ENCODE data around the gene CIAO2A.
A peak's percentile ranks its signal among the peaks of the same experiment; 100 is the strongest.
"Not testable (repeated sequence)": the region's sequence is repeated elsewhere in the genome, so short reads cannot be mapped to it uniquely, and the experiment has no call there.

The CIAO2A gene

DNA sequence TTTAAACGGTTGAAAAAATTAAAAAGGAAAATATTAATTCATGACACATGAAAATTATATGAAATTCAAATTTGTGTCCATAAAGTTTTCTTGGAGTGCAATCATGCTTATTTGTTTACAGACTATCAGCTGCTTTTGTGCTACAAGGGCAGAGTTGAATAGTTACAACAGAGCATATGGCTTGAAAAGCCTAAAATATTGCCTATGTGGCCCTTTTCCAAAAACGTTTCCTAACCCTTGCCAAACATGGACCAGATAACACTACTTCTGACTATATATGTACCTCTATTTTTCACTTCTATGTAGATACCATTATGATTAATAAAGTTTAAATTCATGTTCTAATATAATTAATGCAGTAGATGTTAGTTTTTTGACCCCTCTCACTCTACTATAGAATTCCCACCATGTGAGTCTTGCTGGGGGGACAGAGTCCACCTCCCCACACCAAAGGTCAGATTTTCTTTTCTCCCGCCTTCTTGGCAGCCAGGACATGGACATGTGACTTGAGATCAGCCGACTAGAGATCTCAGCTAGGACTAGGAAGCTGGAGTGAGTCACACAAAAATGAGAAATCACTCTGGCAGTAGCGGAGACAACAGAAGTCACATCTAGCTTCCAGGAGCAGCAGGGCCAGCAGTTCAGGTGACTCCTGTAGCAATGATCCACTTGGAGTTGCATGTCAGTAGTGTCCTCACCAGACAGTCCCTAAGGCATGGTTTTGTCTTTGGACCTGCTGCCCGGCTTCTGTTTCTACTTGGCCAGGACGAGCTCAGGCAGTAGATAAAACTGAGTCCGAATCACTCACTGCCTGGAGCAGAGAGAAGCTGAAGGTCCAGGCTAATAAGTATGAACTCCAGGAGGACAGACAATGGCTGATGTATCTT lies 22.4 kb downstream of the CIAO2A start:
- DNase-seq: no peak

DNA sequence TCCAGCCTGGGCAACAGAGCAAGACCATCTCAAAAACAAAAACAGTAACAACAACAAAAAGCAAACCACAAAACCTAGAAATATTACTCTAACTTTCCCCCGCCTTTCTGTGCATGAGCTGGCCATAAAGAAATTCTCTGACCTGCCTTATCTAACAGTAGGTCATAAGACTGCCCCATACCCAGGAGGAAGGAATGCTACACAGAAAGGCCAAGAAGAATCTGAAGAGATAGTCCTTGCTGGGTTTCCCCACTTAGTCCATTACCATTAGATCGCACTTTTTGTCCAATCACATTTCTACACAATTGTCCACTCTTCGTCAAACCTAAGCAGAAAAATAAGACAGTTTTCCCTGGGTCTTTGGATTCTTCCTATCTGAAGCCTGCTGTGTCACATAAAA lies 23.5 kb downstream of the CIAO2A start:
- no peak for DNase-seq

DNA sequence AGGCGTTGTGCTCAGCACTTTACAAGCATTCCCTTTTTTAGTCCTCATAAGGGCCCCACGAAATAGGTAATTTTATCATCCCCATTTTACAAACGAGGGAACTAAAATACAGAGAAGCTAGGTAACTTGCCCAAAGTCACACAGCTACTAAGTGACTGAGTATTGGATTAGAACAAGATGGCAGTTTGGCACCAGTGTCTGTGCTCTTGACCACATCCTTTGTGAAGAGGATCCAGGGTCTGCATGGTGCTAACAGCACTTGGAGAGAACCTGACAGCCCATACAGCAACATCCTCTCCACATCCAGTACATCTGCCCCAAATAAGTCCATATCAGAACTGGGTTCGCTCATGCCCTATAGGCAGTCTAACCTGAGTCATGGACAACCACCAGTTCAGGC lies 25.5 kb downstream of the CIAO2A start:
- no peak for DNase-seq

DNA sequence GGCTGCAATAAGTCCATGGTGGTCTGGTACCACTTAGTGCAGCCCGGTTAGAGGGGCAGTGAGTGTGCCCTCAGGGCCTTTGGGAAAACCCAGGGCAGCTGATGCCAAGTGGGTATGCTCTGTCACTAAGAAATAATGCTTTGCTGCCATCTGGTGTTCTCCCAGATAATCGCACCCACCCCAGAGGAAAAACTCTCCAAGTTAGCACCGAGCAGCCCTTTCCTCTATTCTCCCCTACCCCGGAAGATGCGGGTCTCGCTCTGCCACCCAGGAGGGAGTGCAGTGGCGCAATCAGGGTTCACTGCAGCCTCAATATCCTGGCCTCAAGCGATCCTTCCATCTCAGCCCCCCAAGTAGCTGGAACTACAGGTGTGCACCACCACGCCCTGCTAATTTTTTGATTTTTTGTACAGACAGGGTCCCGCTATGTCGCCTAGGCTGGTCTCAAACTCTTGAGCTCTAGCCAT lies 26.0 kb downstream of the CIAO2A start:
- peak; percentile 84 for DNase-seq

DNA sequence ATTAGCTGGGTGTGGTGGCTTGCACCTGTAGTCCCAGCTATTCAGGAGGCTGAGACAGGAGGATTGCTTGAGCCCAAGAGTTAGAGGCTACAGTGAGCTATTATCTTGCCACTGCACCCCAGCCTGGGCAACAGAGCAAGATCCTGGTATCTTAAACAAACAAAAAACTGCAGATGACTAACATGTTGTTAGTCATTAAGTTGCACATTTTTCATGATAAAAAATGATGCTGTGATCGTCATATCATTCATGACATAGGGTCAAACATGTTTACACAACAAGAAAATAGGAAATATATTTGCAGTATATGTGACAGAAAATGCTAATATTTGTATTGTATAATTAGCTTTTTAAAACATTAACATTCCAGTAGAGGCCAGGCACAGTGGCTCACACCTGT lies 27.2 kb downstream of the CIAO2A start:
- DNase-seq: no peak

DNA sequence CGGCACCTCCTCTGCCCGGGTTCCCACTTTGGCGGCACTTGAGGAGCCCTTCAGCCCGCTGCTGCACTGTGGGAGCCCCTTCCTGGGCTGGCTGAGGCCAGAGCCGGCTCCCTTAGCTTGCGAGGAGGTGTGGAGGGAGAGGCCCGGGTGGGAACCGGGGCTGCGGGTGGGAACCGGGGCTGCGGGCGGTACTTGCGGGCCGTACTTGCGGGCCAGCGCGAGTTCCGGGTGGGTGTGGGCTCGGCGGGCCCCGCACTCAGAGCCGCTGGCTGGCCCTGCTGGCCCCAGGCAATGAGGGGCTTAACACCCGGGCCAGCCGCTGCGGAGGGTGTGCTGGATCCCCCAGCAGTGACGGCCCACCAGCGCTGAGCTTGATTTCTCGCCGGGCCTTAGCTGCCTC lies 32.9 kb downstream of the CIAO2A start:
- no peak for DNase-seq

DNA sequence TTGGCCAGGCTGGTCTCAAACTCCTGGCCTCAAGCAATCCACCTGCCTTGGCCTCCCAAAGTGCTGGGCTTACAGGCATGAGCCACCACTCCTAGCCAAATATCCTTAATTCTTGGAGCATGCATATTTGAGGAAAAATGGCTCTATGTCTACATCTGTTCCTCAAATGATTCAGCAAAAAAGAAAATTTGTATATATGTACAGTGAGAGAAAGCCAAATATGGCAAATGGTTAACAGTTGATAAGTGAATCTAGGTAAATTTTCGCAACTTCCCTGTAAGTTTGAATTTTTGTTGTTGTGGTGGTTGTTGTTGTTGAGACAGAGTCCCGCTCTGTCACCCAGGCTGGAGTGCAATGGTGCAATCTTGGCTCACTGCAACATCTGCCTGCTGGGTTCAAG lies 34.5 kb downstream of the CIAO2A start:
- not testable (repeated sequence) for DNase-seq

DNA sequence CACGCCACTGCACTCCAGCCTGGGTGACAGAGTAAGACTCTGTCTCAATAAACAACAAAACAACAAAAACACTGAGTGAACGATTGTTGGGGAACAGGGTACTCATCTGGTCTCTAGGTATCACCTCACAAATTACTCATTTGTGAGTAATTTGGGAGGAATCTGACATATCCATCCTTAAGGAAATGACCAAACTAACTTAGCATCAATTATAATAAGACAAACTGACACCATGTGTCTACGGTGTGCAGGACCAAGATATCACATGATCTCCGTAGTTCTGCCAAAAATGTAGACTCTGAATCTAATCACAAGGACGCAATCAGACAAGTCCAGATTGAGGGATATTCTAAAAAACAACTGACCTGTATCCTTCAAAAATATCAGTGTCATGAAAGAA lies 35.4 kb downstream of the CIAO2A start:
- DNase-seq: no peak

DNA sequence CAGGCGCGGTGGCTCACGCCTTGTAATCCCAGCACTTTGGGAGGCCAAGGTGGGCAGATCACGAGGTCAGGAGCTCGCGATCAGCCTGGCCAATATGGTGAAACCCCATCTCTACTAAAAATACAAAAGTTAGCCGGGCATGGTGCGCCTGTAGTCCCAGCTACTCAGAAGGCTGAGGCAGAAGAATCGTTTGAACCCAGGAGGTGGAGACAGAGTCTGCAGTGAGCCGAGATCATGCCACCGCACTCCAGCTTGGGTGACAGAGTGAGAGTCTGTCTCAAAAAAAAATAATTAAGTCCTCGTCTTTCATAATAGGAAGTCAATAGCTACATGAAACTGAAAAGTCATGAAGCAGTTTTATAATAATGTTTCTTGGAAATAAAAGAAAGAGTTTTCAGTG lies 40.0 kb downstream of the CIAO2A start:
- not testable (repeated sequence) for DNase-seq

DNA sequence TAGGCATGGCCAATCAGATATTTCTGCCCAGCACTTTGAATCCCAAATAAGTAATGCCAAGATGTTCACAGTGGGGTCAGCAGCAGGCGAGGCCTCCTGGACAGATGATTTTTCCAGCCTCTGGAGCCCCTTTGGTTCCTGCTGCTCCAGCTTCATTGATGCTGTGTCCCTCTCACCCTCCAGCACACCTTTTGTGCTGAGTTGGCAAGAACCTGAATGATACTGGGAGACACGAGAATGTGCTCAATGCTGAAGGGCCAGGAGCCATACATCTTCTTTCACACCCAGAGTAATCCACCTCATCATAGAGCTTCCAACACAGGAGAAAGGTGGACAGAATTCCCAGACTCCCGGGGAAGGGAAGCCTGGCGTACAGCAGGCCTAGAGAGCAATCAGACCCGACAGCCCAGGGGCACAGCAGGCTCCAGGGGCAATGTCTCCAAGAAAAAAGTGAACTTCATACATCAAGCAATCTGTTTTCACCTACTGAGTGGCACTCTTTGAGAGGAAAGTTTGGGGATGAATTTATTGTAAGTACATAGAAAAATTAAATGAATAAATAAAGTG lies 40.6 kb downstream of the CIAO2A start:
- no peak for DNase-seq

DNA sequence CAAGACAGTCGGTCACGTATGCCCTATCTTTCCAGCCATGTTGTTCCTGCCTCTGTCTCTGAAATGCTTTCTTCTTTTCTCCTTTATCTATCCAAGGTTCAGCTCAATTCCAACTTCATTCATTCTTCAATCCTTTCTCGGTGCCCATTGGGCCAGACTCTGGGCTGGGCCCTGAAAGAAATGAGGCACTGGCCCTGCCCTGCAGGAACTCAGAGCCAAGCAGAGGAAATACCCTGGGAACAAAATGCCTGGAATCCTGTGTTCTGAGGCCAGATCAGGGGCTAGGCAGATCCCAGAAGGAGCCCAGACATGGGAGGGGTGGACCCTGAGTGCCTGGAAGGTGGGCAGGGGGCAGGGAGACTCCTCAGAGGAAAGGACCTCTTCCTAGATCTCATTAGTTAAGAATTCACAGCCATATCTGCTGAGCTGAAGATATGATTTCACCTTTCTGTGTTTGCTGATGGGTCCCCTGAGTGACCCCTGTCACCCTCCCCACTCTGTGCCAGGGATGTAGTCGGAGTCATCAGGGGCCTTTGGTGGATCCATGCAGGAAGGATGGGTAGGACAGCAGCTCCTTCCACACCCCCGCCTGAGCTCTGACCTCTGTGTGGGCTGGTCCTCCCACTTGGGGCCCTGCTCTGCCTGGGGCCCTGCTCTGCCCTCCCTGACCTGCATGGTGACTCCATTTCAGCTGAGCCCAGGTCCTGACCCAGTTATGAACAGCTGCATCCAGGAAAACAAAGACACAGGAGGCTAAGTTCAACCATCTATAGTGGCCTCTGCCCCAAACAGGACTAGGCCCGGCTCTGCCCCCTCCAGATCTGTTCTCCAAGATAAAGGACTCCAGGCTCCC lies 42.0 kb downstream of the CIAO2A start:
- DNase-seq: no peak

DNA sequence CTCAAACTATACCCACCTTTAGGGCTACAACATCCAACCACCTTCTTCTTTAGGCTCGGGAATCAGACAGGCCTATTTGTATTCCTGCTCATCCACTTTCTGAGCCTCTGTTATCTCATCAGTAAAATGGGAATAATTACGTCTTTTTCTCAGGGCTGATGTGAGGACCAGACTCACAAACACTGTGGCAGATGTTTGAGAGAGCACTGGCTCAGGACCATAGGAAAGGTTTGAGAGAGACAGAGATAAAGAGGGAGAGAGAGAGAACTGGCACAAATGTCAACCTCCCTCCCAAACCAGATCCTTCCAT lies 42.6 kb downstream of the CIAO2A start:
- DNase-seq: no peak

DNA sequence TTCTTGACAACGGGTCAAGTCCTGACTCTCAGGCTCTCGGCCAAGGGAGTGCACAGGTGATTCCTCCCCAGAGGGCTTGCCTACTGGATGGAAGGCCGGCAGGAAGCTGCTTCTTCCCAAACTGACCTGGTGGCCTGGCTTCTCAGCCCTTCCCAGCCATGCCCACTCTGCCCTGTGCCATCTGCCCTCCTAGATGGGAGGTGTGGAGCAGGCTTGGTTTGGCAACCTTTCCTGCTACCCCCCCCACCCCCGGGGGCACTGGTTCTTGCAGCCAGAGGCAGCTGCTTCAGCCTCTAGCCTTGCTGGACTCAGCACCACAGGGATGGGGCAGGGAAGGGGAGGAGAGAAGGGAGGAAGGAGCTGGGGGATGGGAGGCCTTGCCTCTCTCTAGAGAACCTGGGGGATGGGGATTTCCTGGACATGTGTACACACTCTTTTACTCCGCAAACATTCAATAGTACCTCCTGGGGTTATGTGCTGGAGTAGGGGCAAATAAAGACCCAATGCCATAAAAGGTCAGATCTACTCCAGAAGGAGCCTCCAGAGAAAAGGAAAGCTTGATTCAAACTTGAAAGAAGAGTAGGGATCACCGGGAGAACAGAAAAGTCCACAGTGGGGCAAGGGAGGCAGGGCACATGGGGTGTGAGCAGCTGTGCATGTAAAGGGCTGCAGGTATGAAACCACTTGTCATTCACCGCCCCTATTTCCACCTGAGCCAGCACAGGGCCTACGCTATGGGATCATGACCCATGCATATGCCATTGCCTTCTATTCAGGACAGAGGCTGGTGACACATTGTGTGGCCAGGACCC lies 43.2 kb downstream of the CIAO2A start:
- no peak for DNase-seq

DNA sequence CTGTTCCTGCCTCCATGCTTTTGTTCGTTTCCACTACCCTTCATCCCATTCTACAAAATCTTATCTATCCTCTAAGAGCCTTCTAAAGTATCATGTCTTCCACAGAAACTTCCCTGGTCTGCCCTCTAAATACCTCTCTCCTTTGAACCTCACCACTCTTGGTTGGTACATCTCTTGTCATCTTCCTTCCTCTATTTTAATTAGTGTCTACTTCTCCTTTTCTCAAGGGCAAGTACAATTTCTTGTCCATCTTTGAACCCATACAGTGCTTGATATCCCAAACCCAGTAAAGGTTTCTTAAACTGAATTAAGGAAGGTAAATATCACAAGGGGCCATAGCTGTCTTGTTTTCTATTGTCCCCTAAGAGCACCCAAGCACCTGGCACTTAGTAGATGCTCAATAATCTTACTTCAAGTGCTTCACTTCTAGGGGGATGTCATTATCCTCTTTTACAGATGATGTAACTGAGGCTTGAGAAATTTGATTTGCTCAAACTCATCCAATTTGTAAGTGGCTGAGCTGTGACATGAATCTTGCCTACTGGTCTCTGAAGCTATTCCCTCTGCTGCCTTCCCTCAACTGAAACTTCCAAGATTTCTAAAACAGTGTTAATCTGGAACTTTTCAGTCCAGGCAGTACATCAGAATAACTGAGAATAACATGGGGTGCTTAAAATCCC lies 44.7 kb downstream of the CIAO2A start:
- DNase-seq: no peak

DNA sequence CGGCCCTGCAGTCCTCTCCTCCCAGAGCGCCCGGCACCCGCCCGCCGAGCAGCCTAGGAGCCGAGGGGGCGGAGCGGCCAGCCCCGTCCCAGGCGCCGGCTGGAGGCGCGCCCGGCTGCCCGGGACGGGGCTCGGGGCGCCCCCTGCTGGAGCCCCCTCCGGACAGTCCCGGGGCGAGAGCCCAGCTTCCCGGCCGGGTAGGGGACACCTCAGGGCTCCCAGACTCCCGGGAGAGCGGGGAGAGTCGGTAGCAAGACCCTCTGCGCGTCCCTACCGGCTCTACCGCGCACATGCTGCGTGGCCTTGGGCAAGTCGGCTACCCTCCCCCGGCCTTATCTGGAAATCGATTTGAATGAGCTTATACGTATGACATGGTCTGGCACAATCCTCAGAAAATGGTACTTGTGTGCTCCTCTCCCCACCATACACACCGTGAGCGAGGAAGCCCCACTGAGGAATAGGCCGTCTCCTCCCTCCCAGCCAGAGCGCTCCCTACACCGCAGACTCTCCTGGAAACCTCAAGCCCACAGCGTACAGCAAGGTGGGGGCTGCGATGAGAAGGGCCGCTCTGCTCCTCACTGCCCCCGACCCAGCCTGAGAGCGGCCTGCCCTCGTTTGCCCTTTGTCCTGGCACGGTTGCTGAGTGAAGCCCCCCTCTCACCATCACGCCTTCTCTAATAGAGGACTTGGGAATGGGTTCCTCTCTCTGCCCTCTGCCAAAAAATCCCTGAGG lies 47.1 kb downstream of the CIAO2A start, which contains the start of gene DAPK2:
Gene DAPK2, minus strand, starts transcription at position 65 of the 733 bp plus-strand sequence. CDS start 6,224 bp downstream, outside the sequence.
- peak; percentile 79 for DNase-seq

DNA sequence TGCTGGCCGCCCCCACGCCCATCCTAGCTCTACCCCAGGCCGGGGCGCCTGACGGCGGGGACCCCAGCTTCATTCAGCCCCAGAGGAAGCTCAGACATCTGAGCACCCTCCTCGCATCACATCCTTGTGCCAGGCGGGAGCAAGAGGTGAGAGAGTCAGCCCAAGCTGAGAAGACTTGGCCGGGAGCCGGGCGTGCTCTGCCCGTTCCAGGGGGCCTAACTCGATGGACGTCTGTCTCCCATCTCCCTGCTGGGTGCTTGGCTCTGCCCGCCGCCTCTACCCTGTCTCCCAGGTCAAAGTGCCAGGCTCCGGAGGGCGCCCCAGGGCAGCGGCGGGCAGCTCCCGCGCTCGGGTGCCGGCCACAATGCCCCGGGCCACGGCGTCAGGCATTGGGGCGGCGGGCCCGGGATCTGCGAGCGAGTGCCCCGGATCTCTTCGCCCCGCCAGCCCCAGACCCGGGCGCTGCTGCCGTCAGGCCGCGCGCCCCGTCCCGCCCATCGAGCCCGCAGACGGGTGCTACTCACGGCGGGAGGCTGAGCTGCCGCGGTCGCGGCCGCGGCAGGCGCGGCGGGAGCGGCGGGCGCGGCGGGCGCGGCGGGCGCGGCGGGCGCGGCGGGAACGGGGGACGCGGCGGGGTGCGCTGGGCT lies 47.7 kb downstream of the CIAO2A start:
- peak; percentile 32 for DNase-seq

DNA sequence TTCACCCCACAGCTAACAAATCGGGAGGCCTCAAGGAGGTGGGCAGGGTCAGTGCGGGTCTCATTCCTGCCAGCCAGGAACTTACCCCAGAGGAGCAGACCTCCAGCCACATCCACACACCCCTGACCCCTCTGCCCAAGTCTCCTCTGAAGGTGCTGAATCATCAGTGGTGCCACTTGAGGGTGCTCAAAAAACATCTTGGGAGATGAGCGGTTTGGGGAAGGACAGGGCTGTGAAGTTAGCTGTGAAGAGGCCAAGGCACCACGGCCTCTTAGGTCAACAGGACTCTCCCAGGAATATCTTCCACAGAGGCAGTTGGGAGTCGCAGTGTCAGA lies 48.6 kb downstream of the CIAO2A start:
- no peak for DNase-seq

DNA sequence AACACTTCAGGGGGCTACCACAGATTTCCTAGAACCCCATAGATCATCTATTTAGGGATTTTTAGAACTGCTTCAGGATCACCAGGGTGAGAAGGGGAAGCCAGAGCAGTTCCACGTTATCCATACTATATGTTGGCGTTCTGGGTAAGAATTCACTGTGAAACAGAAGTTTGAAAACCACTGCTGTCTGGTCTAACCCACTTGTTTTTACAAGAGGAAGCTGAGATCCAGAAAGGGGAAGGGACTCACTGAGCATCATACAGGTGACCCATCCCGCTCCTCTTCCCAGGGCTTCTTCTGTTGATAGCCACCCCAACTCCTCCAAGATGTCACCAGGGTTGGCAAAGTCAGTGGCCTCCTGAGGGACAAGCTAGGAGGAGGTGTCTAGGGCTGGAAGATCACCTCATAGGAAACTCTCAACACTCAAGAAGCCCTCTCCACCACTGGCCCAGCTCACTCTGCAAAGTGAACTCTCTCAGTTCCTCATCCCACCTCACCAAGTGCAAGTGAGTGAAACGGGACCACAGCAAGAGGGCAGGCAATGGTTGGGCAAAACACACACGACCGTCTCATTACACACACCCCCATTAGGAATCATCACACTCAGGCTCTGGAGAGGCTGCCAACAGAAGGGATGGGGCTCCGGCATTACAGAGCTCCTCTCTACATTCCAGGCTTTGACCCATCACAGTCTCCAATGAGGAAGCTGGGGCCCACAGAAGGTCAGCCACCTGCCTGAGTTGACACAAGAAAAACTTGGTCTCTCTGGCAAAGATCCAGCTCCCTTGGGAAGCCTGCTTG lies 49.1 kb downstream of the CIAO2A start:
- DNase-seq: no peak

DNA sequence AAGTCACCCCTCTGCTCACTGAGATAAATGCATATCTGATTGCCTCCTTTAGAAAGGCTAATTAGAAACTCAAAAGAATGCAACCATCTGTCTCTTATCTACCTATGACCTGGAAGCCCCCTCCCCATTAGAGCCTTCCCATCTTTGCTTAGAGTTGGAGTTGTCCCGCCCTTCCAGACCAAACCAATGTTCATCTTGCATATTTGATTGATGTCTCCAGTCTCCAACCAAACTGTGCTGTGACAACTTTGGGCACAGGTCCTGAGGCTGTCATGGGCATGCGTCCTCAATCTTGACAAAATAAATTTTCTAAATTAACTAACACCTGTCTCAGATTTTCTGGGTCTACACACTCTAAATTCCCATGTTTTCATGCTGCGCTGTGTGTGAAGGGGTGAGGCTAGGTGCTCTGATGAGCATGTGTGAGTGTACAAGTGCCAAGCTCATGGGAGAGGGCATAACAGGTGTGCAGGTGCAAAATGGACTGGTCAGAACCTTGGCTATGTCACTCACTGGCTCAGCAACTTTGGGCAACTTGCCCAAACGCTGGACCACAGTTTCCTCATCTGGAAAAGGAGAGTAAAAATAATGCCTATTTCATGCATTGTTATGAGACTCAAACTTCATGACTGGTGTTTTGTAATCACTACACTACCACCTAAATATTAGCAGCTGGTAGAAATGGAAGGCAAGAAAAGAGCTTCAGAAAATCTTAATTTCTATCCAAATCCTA lies 54.6 kb downstream of the CIAO2A start:
- DNase-seq: no peak

Measured in stimulated activated CD8-positive, alpha-beta memory T cell treated with anti-CD3 and anti-CD28 coated beads, Interleukin-4, amount 100 ng/mL, for 48 hours (primary cell).